Stomach (tissue), 4 donors: Measurements from ENCODE around the gene OR10X1.

ENCODE experiments used
- POLR2A ChIP-seq, 4 donors: fragments of 450-650 bp; IDR thresholded peaks; one replicate each; pipeline ENCODE4 v1.6.1; 2016; ENCODE audit warnings: antibody characterized with exemption in 4 of 4, control low read depth in 2 of 4, mild to moderate bottlenecking in 1 of 4, moderate library complexity in 1 of 4
- POLR2AphosphoS5 ChIP-seq, 3 donors: sonication (generic); formaldehyde crosslinking; IDR thresholded peaks; one replicate each; pipeline ENCODE4 v1.6.1; 2016; ENCODE audit warnings: antibody characterized with exemption in 3 of 3
- TF ChIP-seq, protein P1 (sequence below), 7 experiments: fragments of 450-650 bp in 4 of 7; fragments of 200-600 bp in 3 of 7; sonication (generic) in 3 of 7; IDR thresholded peaks; one replicate each; pipeline ENCODE4 v1.5.1; 2016 to 2019; ENCODE audit warnings: antibody characterized with exemption in 7 of 7, control low read depth in 2 of 7, mild to moderate bottlenecking in 1 of 7

DNA sequence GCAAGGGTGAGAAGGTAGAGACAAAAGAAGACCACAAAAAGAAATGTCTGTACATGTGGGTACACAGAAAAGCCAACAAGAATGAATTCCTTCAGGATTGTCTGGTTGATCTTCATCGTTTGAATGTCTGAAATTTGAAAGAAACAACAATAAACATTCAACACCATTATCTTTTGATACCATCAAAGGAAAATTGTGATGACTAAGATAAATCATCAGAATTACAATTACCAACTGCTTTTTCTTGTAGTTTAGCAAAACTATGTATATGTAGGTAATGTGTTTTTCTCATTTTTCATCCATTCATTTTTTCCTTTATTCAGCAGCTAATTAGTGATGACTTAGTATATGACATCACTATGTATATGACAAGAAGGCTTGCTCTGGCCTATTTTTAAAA is at the start of gene OR10X1:
- TF ChIP-seq, protein P1, sequence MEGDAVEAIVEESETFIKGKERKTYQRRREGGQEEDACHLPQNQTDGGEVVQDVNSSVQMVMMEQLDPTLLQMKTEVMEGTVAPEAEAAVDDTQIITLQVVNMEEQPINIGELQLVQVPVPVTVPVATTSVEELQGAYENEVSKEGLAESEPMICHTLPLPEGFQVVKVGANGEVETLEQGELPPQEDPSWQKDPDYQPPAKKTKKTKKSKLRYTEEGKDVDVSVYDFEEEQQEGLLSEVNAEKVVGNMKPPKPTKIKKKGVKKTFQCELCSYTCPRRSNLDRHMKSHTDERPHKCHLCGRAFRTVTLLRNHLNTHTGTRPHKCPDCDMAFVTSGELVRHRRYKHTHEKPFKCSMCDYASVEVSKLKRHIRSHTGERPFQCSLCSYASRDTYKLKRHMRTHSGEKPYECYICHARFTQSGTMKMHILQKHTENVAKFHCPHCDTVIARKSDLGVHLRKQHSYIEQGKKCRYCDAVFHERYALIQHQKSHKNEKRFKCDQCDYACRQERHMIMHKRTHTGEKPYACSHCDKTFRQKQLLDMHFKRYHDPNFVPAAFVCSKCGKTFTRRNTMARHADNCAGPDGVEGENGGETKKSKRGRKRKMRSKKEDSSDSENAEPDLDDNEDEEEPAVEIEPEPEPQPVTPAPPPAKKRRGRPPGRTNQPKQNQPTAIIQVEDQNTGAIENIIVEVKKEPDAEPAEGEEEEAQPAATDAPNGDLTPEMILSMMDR (IDR thresholded peaks at IDR 0.05), result no peak
- no peak for TF ChIP-seq POLR2A (IDR thresholded peaks at IDR 0.05)
- TF ChIP-seq POLR2AphosphoS5 (IDR thresholded peaks at IDR 0.05), result no peak
